ENCODE results near the gene DENND4B.

The DENND4B gene

DNA sequence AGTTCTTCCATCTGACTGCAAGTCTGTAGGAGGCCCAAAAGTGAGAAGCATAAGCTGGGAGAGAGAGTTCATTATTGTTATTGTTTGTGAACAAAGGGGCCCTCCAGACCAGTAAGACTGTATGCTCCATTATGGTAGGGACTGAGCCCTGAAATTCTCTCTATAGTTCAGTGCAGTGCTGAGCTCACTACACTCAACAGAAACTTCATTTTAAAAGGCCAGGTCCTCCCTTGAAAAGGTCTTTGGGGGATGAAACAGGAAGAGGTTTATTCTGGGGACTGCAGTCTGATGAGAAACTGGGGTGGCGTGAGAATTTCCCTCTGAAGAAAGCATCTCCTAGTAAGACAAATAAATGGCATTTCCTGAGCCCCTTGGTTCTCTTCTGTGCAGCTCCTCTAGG lies 18.3 kb downstream of the DENND4B start:
- H3K4me3 ChIP-seq (ENCODE audit: insufficient read depth, low read depth, low read length), result no peak overlapping the region
- no peaks in the 10 kb centered on the region for H3K4me1 ChIP-seq (ENCODE audit: control insufficient read depth, insufficient read depth, low read length)
- no peaks in the 10 kb centered on the region for H3K27me3 ChIP-seq (ENCODE audit: control insufficient read depth, insufficient read depth, low read length, poor library complexity, severe bottlenecking)
- WGBS, 2 experiments, result 97 to 100% methylated on average over 1 of the region's 1 CpG
- H3K27ac ChIP-seq (ENCODE audit: insufficient read depth, low read depth, low read length, poor library complexity, severe bottlenecking), result no peak overlapping the region
- no peaks in the 10 kb centered on the region for H3K9me3 ChIP-seq (ENCODE audit: control insufficient read depth, low read length)
- H3K36me3 ChIP-seq (ENCODE audit: control insufficient read depth, insufficient read depth, low read length), result no peaks in the 10 kb centered on the region

DNA sequence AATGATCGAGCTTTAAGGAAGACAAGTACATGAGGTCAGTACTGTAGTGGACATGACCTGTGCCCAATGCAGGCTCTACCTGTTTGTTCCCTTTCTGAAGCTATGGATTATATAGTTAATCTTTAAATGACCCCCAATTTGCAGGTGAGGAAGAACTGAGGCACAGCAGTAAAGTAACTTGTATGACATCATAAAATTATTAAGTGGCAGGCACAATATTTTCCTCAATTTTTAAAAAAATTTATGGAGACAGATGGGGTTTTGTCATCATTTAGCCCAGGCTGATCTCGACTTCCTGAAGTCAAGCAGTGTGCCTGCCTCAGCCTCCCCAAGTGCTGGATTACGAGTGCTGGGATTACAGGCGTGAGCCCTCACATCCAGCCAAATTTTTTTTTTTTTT lies 20.1 kb downstream of the DENND4B start:
- no peaks in the 10 kb centered on the region for H3K36me3 ChIP-seq (ENCODE audit: control insufficient read depth, insufficient read depth, low read length)
- H3K27ac ChIP-seq (ENCODE audit: insufficient read depth, low read depth, low read length, poor library complexity, severe bottlenecking), result no peak overlapping the region
- 88 to 94% methylated on average over 4 of the region's 4 CpGs for WGBS, 2 experiments
- no peaks in the 10 kb centered on the region for H3K9me3 ChIP-seq (ENCODE audit: control insufficient read depth, low read length)
- no peak overlapping the region for H3K4me3 ChIP-seq (ENCODE audit: insufficient read depth, low read depth, low read length)
- H3K27me3 ChIP-seq (ENCODE audit: control insufficient read depth, insufficient read depth, low read length, poor library complexity, severe bottlenecking), result no peaks in the 10 kb centered on the region
- no peaks in the 10 kb centered on the region for H3K4me1 ChIP-seq (ENCODE audit: control insufficient read depth, insufficient read depth, low read length)

DNA sequence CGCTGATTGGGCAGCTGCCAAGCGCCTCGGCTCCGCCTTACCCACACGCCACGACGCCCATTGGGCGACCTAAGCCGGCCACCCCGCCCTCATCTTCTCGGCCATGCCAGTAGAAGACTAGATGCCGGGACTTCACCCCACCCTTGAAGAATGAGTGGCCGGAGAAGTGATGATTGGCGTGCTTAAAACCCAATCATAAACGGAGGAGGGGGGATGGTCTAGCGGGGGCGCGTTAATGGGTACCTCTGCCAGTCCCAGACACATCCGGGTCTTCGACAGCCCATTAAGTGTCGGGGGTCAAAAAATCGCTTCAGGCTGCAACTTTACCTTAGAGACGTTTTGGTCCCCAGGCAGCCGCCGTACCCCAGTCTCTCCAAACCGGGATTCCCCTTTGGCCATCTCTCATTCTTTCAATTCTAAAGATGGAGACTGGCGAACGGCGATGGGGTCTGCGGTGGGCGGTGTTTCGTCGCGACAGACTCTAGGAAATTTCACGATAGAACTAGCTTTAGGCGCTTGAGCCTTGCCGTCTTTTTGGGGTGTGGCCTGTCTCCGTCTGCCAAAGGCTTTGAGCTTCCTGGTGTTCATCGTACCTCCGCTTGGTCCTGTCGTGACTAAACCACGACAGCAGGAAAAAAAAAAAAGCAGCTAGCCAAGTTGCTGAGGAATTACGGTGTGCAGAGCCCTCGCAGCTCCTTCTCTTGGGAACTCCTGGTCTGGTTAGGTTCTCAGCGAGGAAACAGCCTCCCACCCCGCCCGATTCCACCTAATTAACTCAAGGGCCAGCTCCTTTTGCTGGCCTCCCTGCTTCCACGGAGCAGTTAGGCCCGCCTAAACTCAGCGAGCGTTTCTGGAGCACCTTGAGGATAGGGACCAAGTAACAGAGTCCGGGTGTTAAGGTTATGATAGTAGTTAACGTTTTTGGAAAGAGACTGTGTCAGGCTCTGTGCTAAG lies 23.3 kb downstream of the DENND4B start, which contains the start of gene GATAD2B:
Gene GATAD2B (minus strand): TSS at position 1 of the 954 bp plus-strand sequence. CDS start 94,625 bp downstream, outside the sequence.
- Histone ChIP-seq H3K9me3 (ENCODE audit: control insufficient read depth, low read length) (no peaks in the 10 kb centered on the region), H3K4me3 (ENCODE audit: insufficient read depth, low read depth, low read length) (peak within 1 kb of the TSS; percentile 73), H3K27me3 (ENCODE audit: control insufficient read depth, insufficient read depth, low read length, poor library complexity, severe bottlenecking) (no peaks in the 10 kb centered on the region), H3K27ac (ENCODE audit: insufficient read depth, low read depth, low read length, poor library complexity, severe bottlenecking) (peak within 1 kb of the TSS; percentile 95), H3K36me3 (ENCODE audit: control insufficient read depth, insufficient read depth, low read length) (no peaks in the 10 kb centered on the region), H3K4me1 (ENCODE audit: control insufficient read depth, insufficient read depth, low read length) (peaks cover 23% of the 10 kb centered on the region)
- 1% methylated on average over 53 of the region's 53 CpGs for WGBS, 2 experiments

DNA sequence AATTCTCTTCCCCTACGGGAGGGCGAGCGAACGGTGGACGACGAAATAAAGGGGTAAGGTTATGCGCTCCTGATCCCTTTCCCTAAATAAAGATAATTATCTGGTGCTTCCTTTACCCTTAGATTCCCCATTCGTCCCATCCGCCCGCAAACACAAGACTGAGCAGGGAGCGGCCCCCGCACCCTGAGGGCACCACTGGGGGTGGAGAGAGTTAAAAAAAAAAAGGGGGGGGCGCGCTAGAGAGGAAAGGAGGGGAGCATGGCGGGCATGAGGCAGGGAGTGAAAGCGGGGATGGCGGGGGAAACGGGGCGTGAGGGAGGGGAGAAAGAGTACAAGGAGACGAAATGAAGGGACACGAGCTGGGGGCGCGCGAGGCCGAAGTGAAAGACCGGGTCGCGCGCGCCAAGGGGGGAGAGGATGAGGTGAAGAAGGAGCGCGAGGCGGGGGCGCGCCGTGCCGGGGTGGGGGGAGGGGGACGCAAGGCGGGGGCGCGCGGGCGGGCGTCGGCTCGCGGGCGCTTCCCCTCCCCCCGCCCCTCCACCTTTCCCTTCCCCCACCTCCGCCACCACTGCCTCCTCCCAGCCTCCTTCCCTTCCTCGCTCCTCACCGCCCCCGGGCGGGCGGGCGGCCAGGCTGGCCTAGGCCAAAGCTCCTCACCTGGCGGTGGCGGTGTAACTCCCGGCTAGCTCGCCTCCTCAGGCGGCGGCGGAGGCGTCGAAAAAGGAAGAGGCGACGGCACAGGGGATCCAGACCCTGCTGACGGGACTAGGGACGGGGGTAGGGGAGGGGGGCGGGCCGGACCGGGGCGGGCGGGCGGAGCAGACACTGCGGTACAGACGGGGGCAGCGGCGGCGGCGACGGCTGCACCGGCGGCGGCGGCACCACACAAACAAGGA lies 24.2 kb downstream of the DENND4B start:
- WGBS, 2 experiments, result 0% methylated on average over 72 to 78 of the region's 86 CpGs

DNA sequence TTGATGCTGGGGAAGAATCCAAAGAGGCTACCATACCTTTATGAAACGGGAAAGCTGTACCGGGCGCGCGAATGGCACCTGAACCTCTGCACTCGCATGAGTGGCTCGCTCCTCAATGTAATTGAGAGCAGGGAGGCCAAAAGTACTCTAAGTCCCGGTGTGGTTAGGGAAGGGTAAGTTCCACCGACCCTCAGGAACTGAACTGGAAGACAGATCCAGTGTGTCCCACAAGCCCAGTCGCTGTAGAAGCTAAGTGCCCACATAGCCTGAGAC lies 24.8 kb downstream of the DENND4B start:
- 2% methylated on average over 10 of the region's 10 CpGs for WGBS, 2 experiments
- H3K27ac ChIP-seq (ENCODE audit: insufficient read depth, low read depth, low read length, poor library complexity, severe bottlenecking), result peak overlapping the region; percentile 95

More for the DNA sequence above, 24.2 kb downstream of the DENND4B start:
- H3K4me3 ChIP-seq (ENCODE audit: insufficient read depth, low read depth, low read length), result peak overlapping the region; percentile 73
- H3K27me3 ChIP-seq (ENCODE audit: control insufficient read depth, insufficient read depth, low read length, poor library complexity, severe bottlenecking), result no peaks in the 10 kb centered on the region
- H3K36me3 ChIP-seq (ENCODE audit: control insufficient read depth, insufficient read depth, low read length), result no peaks in the 10 kb centered on the region
- no peaks in the 10 kb centered on the region for H3K9me3 ChIP-seq (ENCODE audit: control insufficient read depth, low read length)
- H3K4me1 ChIP-seq (ENCODE audit: control insufficient read depth, insufficient read depth, low read length), result peaks cover 23% of the 10 kb centered on the region
- peak overlapping the region; percentile 95 for H3K27ac ChIP-seq (ENCODE audit: insufficient read depth, low read depth, low read length, poor library complexity, severe bottlenecking)

DNA sequence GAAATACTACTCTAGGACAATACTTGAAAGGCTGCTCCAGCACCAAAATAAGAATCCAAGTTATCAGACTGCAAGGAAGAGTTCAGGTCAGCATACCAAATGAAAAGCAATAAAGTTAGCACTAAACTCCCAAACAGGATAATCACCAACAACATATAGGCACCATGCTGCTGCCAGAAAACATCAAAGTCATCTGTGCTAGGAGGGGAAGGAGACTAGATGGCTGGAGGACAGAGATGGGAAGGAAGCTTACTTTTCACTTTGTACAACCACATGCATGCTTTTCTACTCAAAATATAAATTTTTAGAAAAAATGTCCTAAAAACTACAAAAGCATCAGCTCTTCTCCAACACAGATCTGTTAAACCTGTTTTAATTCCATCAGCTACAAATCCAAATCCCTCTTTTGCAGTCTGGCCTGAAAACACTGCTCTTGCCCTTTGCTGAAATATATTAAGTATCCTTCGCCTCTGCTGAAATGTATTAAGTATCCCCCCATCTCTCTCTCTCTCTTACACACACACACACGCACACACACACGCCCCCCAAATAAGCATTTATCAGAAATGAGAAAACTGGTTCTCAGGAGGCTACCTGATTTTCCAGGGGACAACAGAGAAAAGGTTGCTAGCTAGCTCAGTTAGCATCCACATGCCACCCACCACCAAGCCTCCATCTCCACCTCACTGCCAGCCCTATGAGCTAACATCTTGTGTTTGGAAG lies 25.3 kb downstream of the DENND4B start:
- Histone ChIP-seq H3K9me3 (ENCODE audit: control insufficient read depth, low read length) (no peaks in the 10 kb centered on the region), H3K36me3 (ENCODE audit: control insufficient read depth, insufficient read depth, low read length) (no peaks in the 10 kb centered on the region), H3K4me1 (ENCODE audit: control insufficient read depth, insufficient read depth, low read length) (peaks cover 23% of the 10 kb centered on the region), H3K27me3 (ENCODE audit: control insufficient read depth, insufficient read depth, low read length, poor library complexity, severe bottlenecking) (no peaks in the 10 kb centered on the region), H3K4me3 (ENCODE audit: insufficient read depth, low read depth, low read length) (peak overlapping the region; percentile 73), H3K27ac (ENCODE audit: insufficient read depth, low read depth, low read length, poor library complexity, severe bottlenecking) (no peak overlapping the region)
- WGBS, 2 experiments, result 32 to 37% methylated on average over 3 of the region's 3 CpGs

More for the DNA sequence above, 24.8 kb downstream of the DENND4B start:
- Histone ChIP-seq H3K36me3 (ENCODE audit: control insufficient read depth, insufficient read depth, low read length) (no peaks in the 10 kb centered on the region), H3K27me3 (ENCODE audit: control insufficient read depth, insufficient read depth, low read length, poor library complexity, severe bottlenecking) (no peaks in the 10 kb centered on the region), H3K4me3 (ENCODE audit: insufficient read depth, low read depth, low read length) (peak overlapping the region; percentile 73), H3K9me3 (ENCODE audit: control insufficient read depth, low read length) (no peaks in the 10 kb centered on the region), H3K4me1 (ENCODE audit: control insufficient read depth, insufficient read depth, low read length) (peaks cover 23% of the 10 kb centered on the region)

DNA sequence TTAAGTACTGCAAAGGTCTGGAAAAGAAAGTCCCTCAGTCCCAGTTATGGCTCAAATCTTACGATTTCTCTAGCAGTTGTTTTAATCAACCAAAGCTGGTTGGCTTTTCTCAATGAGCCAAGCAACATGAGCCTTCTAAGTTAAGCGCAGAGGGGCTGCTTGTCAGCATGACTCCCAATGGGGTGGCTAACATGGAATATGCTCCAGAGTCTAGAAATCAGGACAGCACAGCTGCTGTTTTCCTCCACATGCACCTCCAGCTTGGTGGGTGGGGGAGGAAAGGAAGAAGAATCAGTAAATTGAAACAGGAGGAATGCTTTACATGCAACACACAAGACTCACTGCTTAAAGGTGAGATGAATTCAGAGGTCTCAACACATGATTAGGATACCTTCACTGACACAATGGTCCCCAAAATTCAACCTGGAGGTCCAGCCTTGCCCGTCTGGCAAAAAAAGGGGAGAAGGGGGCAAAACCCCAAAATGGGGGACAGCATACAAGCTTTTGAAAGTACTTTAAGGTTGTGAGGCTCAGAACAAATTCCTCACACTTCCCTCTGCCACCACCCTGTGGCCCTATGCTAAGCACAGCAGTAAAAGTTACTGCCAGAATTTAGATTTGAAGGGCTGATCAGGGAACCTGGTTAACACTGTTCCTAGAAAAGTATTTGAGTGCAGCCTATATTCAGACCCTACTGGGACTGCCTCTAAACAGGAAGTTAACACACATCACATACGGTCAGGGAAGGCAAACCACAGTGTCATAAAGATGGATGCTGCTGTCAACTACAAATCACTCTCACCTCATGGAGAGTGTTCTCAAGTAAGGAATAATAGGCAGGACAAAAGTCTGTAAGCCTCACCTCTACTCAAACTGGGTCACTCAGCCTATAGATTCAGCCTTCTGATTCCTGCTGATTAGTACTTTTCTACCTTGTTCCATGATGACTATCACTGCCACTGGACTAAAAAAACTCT lies 26.4 kb downstream of the DENND4B start:
- no peaks in the 10 kb centered on the region for H3K9me3 ChIP-seq (ENCODE audit: control insufficient read depth, low read length)
- H3K27ac ChIP-seq (ENCODE audit: insufficient read depth, low read depth, low read length, poor library complexity, severe bottlenecking), result no peak overlapping the region
- H3K4me1 ChIP-seq (ENCODE audit: control insufficient read depth, insufficient read depth, low read length), result peaks cover 23% of the 10 kb centered on the region
- no peaks in the 10 kb centered on the region for H3K27me3 ChIP-seq (ENCODE audit: control insufficient read depth, insufficient read depth, low read length, poor library complexity, severe bottlenecking)
- H3K36me3 ChIP-seq (ENCODE audit: control insufficient read depth, insufficient read depth, low read length), result no peaks in the 10 kb centered on the region
- 65 to 70% methylated on average over 4 of the region's 4 CpGs for WGBS, 2 experiments
- peak overlapping the region; percentile 73 for H3K4me3 ChIP-seq (ENCODE audit: insufficient read depth, low read depth, low read length)

DNA sequence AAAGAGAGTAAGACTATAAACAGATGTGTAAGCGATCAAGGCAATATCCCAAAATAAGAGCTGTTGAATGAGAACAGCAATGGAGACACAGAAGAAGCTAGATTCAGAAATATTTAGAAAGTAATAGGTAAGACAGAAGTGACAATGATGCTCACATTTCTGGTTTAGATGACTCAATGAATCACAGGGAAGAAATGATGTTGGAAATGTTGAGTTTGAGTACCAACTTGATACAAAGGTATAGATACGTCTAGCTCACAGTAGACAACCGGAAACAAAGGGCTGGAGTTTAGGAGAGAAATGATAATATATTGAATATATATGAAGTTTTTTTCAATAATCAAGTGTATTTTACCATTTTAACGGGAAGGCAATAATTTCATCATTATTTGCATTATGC lies 30.2 kb downstream of the DENND4B start:
- no peaks in the 10 kb centered on the region for H3K9me3 ChIP-seq (ENCODE audit: control insufficient read depth, low read length)
- no peaks in the 10 kb centered on the region for H3K36me3 ChIP-seq (ENCODE audit: control insufficient read depth, insufficient read depth, low read length)
- no peaks in the 10 kb centered on the region for H3K27me3 ChIP-seq (ENCODE audit: control insufficient read depth, insufficient read depth, low read length, poor library complexity, severe bottlenecking)
- H3K4me1 ChIP-seq (ENCODE audit: control insufficient read depth, insufficient read depth, low read length), result peaks cover 23% of the 10 kb centered on the region
- WGBS, 2 experiments, result 97 to 100% methylated on average over 1 to 3 of the region's 4 CpGs
- H3K27ac ChIP-seq (ENCODE audit: insufficient read depth, low read depth, low read length, poor library complexity, severe bottlenecking), result no peak overlapping the region
- no peak overlapping the region for H3K4me3 ChIP-seq (ENCODE audit: insufficient read depth, low read depth, low read length)

DNA sequence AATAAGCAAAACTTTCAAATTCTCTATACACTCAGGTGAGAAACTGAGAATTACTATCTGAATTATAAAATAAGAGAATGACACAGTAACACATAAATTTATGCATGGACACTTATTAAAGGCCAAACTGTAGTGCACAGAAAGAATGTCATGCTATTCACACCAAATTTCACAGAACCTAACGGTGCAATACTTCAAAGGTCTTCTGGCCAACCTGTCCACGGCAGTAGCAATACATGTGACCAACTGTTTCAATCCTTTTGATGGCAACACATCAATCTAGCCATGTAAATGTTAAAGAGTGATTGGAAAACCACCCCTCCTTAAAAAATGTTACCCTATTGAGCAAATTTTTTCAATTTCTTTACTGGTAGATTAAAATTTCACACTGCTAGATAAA lies 34.2 kb downstream of the DENND4B start:
- Histone ChIP-seq H3K27me3 (ENCODE audit: control insufficient read depth, insufficient read depth, low read length, poor library complexity, severe bottlenecking) (no peaks in the 10 kb centered on the region), H3K4me3 (ENCODE audit: insufficient read depth, low read depth, low read length) (no peak overlapping the region), H3K27ac (ENCODE audit: insufficient read depth, low read depth, low read length, poor library complexity, severe bottlenecking) (no peak overlapping the region), H3K4me1 (ENCODE audit: control insufficient read depth, insufficient read depth, low read length) (no peaks in the 10 kb centered on the region), H3K36me3 (ENCODE audit: control insufficient read depth, insufficient read depth, low read length) (peaks cover 4% of the 10 kb centered on the region), H3K9me3 (ENCODE audit: control insufficient read depth, low read length) (no peaks in the 10 kb centered on the region)
- WGBS, 2 experiments, result 88 to 96% methylated on average over 2 of the region's 2 CpGs

Measured in ectodermal cell (in vitro differentiated cells).